ENCODE results near the gene KCNIP1.

DNA sequence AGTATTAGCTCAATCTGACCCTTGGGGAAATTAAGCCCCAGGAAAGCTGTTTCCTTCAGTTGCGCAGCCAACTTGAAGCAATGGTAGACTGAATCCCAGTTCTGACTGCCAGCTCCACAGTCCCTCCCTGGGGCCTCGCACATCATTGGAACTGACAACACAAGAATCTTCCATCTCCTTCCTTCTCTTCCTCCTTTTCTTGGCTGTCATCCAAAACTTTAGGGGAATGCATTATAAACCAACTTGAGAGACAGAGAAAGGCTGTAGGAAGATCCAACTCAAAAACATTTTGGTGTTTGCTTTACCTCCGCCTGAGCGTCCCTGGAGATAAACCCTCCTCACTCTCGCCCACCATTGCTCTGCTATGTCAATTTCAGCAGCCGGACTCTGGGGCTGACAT is 16.6 kb downstream of the KCNIP1 start:
- TF ChIP-seq, protein P1, sequence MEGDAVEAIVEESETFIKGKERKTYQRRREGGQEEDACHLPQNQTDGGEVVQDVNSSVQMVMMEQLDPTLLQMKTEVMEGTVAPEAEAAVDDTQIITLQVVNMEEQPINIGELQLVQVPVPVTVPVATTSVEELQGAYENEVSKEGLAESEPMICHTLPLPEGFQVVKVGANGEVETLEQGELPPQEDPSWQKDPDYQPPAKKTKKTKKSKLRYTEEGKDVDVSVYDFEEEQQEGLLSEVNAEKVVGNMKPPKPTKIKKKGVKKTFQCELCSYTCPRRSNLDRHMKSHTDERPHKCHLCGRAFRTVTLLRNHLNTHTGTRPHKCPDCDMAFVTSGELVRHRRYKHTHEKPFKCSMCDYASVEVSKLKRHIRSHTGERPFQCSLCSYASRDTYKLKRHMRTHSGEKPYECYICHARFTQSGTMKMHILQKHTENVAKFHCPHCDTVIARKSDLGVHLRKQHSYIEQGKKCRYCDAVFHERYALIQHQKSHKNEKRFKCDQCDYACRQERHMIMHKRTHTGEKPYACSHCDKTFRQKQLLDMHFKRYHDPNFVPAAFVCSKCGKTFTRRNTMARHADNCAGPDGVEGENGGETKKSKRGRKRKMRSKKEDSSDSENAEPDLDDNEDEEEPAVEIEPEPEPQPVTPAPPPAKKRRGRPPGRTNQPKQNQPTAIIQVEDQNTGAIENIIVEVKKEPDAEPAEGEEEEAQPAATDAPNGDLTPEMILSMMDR (IDR thresholded peaks at IDR 0.05), result no peak
- TF ChIP-seq POLR2A (IDR thresholded peaks at IDR 0.05; ENCODE audit: low read depth), result no peak
- TF ChIP-seq POLR2AphosphoS5 (IDR thresholded peaks at IDR 0.05), result no peak
- TF ChIP-seq EP300 (IDR thresholded peaks at IDR 0.05), result no peak

All from esophagus muscularis mucosa (tissue), 4 donors.